Neural progenitor cell (in vitro differentiated cells): ENCODE data around the gene NMNAT1.

ENCODE experiments used
- CTCF ChIP-seq: fragments of 200-600 bp; sonication (generic); IDR thresholded peaks from 2 replicates; pipeline ENCODE4 v1.5.1; 2017; ENCODE audit warnings: antibody characterized with exemption, mild to moderate bottlenecking
- EZH2 ChIP-seq: fragments of 200-600 bp; sonication (generic); IDR thresholded peaks from 2 replicates; pipeline ENCODE4 v1.6.1; 2017; ENCODE audit warnings: antibody characterized with exemption, mild to moderate bottlenecking, moderate library complexity
- EZH2phosphoT487 ChIP-seq: fragments of 200-600 bp; sonication (generic); IDR thresholded peaks from 2 replicates; pipeline ENCODE4 v1.6.1; 2017; ENCODE audit warnings: antibody characterized with exemption

GRCh38 chr1:9920606-9921005 lies 22.7 kb upstream of the NMNAT1 start:
- TF ChIP-seq CTCF = no peak
- TF ChIP-seq EZH2 = no peak
- TF ChIP-seq EZH2phosphoT487 = no peak
